ENCODE results near the gene GOSR2. TPM values are rescaled to one million over a fixed set of nuclear protein-coding genes. Genes with fewer than 3 reads are reported as not detected.

Gene GOSR2
- total RNA-seq, 2 experiments from 2014 or later: 56.5 to 56.7 TPM

- peaks cover 8% of the 10 kb centered on the region for H3K4me1 Mint-ChIP-seq
- no peak overlapping the region for H3K27ac Mint-ChIP-seq
- ChIA-PET CTCF (interaction anchor here (0.6 kb wide), 1 partner anchor 585 kb away, joined by 3 read pairs; no protein-coding TSS in a partner anchor), POLR2A (no interaction called here)
- peak; percentile 24 for DNase-seq
- H3K36me3 Mint-ChIP-seq (ENCODE audit: low read depth): no peaks in the 10 kb centered on the region
- no peak overlapping the region for H3K4me3 Mint-ChIP-seq
- peaks cover 4% of the 10 kb centered on the region for H3K27me3 Mint-ChIP-seq
- peaks cover 4% of the 10 kb centered on the region for H3K9me3 Mint-ChIP-seq
Measured at GRCh38 chr17:46964315-46965265, 41.6 kb downstream of the GOSR2 start.

GRCh38 chr17:46968224-46968834 is 45.4 kb downstream of the GOSR2 start:
- Mint-ChIP-seq H3K27ac (no peak overlapping the region), H3K4me1 (peaks cover 2% of the 10 kb centered on the region), H3K4me3 (no peak overlapping the region), H3K9me3 (no peaks in the 10 kb centered on the region), H3K27me3 (no peaks in the 10 kb centered on the region), H3K36me3 (ENCODE audit: low read depth) (no peaks in the 10 kb centered on the region)
- DNase-seq: no peak
- ChIA-PET POLR2A (no interaction called here), CTCF (no interaction called here)

- POLR2A ChIA-PET: no interaction called here
- H3K27me3 Mint-ChIP-seq: no peaks in the 10 kb centered on the region
- peaks cover 2% of the 10 kb centered on the region for H3K4me1 Mint-ChIP-seq
- DNase-seq: no peak
- H3K4me3 Mint-ChIP-seq: no peak overlapping the region
- H3K36me3 Mint-ChIP-seq (ENCODE audit: low read depth): no peaks in the 10 kb centered on the region
- CTCF ChIA-PET: no interaction called here
- H3K9me3 Mint-ChIP-seq: no peaks in the 10 kb centered on the region
- no peak overlapping the region for H3K27ac Mint-ChIP-seq
Measured at GRCh38 chr17:46968896-46969295, 45.9 kb downstream of the GOSR2 start.

DNA sequence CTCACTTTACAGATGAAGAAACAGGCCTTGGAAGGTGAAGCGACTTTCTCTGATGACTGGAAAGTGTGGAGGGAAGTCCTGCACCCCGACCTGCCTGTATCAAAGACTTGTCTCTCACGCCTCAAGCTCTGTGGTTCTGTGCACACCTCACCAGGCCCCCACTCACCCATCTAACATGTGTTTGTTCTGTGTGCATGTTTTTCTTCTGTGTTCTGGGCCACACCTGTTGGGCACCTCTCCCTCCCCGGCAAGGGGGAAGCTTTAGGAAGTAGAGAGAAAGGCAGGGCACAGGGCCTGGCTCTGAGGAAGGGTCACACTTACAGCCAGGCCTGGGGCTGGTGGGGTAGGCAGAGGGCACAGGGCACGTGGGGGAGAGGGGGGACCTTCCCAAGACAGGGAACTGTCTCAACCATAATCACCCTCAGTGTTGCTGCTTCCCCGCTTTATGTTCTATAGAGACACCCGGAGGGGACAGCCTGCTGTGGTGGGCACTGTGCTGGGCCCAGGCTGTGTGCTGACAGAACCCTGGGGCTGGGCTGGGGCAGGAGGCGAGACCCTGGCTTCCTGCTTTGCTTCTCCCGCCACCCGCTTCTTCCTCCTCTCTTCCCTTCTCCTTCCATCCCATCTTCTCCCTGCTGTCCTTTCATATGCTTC is 48.8 kb downstream of the GOSR2 start:
- Mint-ChIP-seq H3K4me1 (no peaks in the 10 kb centered on the region), H3K36me3 (ENCODE audit: low read depth) (no peaks in the 10 kb centered on the region), H3K27ac (no peak overlapping the region), H3K27me3 (peaks cover 5% of the 10 kb centered on the region), H3K4me3 (no peak overlapping the region), H3K9me3 (no peaks in the 10 kb centered on the region)
- DNase-seq: no peak
- ChIA-PET POLR2A (no interaction called here), CTCF (interaction anchor here (1.1 kb wide), 1 partner anchor 392 kb away, joined by 3 read pairs; no protein-coding TSS in a partner anchor)

DNA sequence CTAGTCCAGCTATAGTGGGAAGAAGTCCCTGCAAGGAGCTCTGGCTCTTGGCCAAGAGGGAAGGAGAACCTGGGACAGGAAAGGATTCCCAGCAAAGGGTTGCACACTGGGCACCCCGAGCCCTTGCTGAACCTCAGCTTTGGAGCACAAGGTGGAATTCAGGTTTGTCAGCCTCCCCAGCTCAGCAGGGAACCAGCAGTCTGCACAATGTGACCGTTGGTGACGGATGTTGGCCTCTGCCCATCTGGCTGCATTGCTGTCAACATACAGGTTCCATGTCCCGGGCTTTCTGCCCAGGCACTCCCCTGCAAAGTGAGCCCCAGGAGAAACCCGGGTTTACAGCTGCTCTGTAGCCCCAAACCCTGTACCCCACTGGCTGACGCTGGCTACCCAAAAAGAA is 49.4 kb downstream of the GOSR2 start:
- no peak overlapping the region for H3K4me3 Mint-ChIP-seq
- CTCF ChIA-PET: interaction anchor here (1.1 kb wide), 1 partner anchor 391 kb away, joined by 3 read pairs; no protein-coding TSS in a partner anchor
- no peaks in the 10 kb centered on the region for H3K9me3 Mint-ChIP-seq
- no peaks in the 10 kb centered on the region for H3K36me3 Mint-ChIP-seq (ENCODE audit: low read depth)
- peaks cover 11% of the 10 kb centered on the region for H3K27me3 Mint-ChIP-seq
- POLR2A ChIA-PET: no interaction called here
- DNase-seq: no peak
- H3K4me1 Mint-ChIP-seq: no peaks in the 10 kb centered on the region
- no peak overlapping the region for H3K27ac Mint-ChIP-seq

- POLR2A ChIA-PET: no interaction called here
Measured at GRCh38 chr17:46974086-46974485, 51.1 kb downstream of the GOSR2 start.

GRCh38 chr17:46975287-46975686 is 52.3 kb downstream of the GOSR2 start:
- Mint-ChIP-seq H3K27ac (no peak overlapping the region), H3K27me3 (peaks cover 32% of the 10 kb centered on the region), H3K9me3 (no peaks in the 10 kb centered on the region), H3K4me1 (peaks cover 10% of the 10 kb centered on the region), H3K4me3 (no peak overlapping the region), H3K36me3 (ENCODE audit: low read depth) (no peaks in the 10 kb centered on the region)
- POLR2A ChIA-PET: no interaction called here
- CTCF ChIA-PET: no interaction called here
- no peak for DNase-seq

More at GRCh38 chr17:46974086-46974485, 51.1 kb downstream of the GOSR2 start:
- Mint-ChIP-seq H3K27ac (no peak overlapping the region), H3K4me1 (peaks cover 7% of the 10 kb centered on the region), H3K36me3 (ENCODE audit: low read depth) (no peaks in the 10 kb centered on the region), H3K27me3 (peaks cover 22% of the 10 kb centered on the region), H3K9me3 (no peaks in the 10 kb centered on the region), H3K4me3 (no peak overlapping the region)
- CTCF ChIA-PET: interaction anchor here (0.7 kb wide), 1 partner anchor 30 kb away, joined by 3 read pairs; no protein-coding TSS in a partner anchor
- DNase-seq: no peak

GRCh38 chr17:46976626-46977270 is 53.8 kb downstream of the GOSR2 start:
- DNase-seq: no peak
- ChIA-PET POLR2A (no interaction called here), CTCF (no interaction called here)
- peaks cover 10% of the 10 kb centered on the region for H3K4me1 Mint-ChIP-seq
- H3K4me3 Mint-ChIP-seq: no peak overlapping the region
- peaks cover 40% of the 10 kb centered on the region for H3K27me3 Mint-ChIP-seq
- H3K27ac Mint-ChIP-seq: no peak overlapping the region
- no peaks in the 10 kb centered on the region for H3K9me3 Mint-ChIP-seq
- no peaks in the 10 kb centered on the region for H3K36me3 Mint-ChIP-seq (ENCODE audit: low read depth)

GRCh38 chr17:46977348-46977747 is 54.4 kb downstream of the GOSR2 start:
- Mint-ChIP-seq H3K4me3 (no peak overlapping the region), H3K36me3 (ENCODE audit: low read depth) (no peaks in the 10 kb centered on the region), H3K27ac (no peak overlapping the region), H3K4me1 (peaks cover 10% of the 10 kb centered on the region), H3K27me3 (peaks cover 40% of the 10 kb centered on the region), H3K9me3 (no peaks in the 10 kb centered on the region)
- ChIA-PET CTCF (no interaction called here), POLR2A (no interaction called here)
- no peak for DNase-seq

- Mint-ChIP-seq H3K4me3 (peak overlapping the region; percentile 65), H3K4me1 (peaks cover 10% of the 10 kb centered on the region), H3K27me3 (peaks cover 43% of the 10 kb centered on the region), H3K27ac (peak overlapping the region; percentile 76), H3K9me3 (no peaks in the 10 kb centered on the region), H3K36me3 (ENCODE audit: low read depth) (no peaks in the 10 kb centered on the region)
- CTCF ChIA-PET: no interaction called here
- no peak for DNase-seq
- POLR2A ChIA-PET: no interaction called here
Measured at GRCh38 chr17:46977750-46978488, 55.0 kb downstream of the GOSR2 start.

DNA sequence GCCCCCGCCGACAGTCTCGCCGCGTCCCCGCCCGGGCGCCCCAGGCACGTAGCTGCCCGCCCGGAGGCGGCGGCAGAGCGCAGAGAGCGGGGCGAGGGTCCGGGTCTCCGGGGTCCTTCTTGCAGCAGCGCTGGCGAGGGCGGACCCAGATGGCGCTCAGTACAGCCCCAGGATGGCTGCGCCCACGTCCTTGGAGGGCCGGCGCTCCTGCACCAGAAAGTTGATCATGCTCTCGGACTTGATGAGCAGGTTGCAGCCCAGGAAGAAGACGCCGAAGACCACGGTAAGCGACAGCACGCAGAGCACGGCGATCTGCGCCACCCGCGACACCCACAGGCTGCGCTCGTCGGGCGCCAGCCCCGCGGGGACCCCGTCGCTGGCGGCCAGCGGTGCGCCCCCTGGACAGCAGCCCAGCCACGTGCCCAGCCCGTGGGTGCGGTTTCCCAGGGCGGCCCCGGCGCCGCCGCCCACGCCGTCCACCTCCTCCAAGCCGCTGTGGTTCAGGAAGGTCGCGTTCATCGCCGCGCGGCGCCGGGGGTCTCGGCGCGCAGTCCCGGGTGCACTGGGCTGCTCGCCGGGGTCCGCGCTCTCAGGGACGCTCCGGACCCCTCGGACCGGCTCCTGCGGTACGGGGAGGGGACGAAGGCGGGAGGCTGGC is 55.7 kb downstream of the GOSR2 start:
- H3K27me3 Mint-ChIP-seq: peaks cover 43% of the 10 kb centered on the region
- CTCF ChIA-PET: no interaction called here

More for the DNA sequence above, 55.7 kb downstream of the GOSR2 start:
- Mint-ChIP-seq H3K27ac (no peak overlapping the region), H3K9me3 (no peaks in the 10 kb centered on the region), H3K4me1 (peaks cover 10% of the 10 kb centered on the region), H3K36me3 (ENCODE audit: low read depth) (no peaks in the 10 kb centered on the region), H3K4me3 (peak overlapping the region; percentile 27)
- POLR2A ChIA-PET: no interaction called here
- DNase-seq: no peak
